ENCODE measurements around the gene UBE2C. TPM values are rescaled to one million over a fixed set of nuclear protein-coding genes. Genes with fewer than 3 reads are reported as not detected.

The UBE2C gene
- total RNA-seq, 1 donor from 2014 or later: 2.4 TPM

DNA sequence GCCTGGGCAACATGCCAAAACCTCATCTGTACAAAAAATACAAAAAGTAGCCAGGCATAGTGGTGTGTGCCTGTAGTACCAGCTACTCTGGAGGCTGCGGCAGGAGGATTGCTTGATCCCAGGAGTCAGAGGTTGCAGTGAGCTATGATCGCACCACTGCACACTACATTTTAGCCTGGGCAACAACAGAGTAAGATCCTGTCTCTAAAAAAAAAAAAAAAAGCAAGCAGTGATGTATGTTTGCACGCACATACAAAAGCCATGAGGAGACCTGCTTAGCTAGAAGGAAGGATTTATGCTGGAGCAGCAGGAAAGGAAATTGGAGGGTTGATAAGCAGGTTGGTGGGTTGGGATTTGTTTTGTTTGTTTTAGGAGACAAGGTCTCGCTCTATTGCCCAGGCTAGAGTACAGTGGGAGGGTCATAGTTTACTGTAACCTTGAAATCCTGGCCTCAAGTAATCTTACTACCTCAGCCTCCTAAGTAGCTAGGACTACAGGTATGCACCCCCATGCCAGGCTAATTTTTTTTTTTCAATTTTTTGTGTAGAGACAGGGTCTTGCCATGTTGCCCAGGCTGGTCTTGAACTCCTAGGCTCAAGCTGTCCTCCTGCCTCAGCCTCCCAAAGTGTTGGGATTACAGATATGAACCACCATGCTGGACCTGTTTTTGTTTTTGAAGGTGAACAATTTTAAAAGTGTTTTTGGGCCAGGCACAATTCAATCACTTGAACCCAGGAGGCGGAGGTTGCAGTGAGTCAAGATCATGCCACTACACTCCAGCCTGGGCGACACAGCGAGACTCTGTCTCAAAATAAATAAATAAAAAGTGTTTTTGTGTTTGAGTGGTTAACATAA lies 49.0 kb downstream of the UBE2C start:
- CTCF ChIA-PET: no interaction called here
- Mint-ChIP-seq H3K27me3 (no peaks in the 10 kb centered on the region), H3K9me3 (no peaks in the 10 kb centered on the region), H3K4me1 (peaks cover 27% of the 10 kb centered on the region), H3K36me3 (ENCODE audit: low read depth) (peaks cover 9% of the 10 kb centered on the region), H3K27ac (no peak overlapping the region), H3K4me3 (no peak overlapping the region)
- DNase-seq: no peak
- TF ChIP-seq CTCF (IDR thresholded peaks at IDR 0.05): no peak
- intact Hi-C loops (cut with micrococcal nuclease): no loop called here
- POLR2A ChIA-PET: interaction anchor here (0.6 to 1.1 kb wide), 3 partner anchors 12 to 483 kb away, joined by 3 read pairs; no protein-coding TSS in a partner anchor
- ATAC-seq (ENCODE audit: low read depth): no peak

DNA sequence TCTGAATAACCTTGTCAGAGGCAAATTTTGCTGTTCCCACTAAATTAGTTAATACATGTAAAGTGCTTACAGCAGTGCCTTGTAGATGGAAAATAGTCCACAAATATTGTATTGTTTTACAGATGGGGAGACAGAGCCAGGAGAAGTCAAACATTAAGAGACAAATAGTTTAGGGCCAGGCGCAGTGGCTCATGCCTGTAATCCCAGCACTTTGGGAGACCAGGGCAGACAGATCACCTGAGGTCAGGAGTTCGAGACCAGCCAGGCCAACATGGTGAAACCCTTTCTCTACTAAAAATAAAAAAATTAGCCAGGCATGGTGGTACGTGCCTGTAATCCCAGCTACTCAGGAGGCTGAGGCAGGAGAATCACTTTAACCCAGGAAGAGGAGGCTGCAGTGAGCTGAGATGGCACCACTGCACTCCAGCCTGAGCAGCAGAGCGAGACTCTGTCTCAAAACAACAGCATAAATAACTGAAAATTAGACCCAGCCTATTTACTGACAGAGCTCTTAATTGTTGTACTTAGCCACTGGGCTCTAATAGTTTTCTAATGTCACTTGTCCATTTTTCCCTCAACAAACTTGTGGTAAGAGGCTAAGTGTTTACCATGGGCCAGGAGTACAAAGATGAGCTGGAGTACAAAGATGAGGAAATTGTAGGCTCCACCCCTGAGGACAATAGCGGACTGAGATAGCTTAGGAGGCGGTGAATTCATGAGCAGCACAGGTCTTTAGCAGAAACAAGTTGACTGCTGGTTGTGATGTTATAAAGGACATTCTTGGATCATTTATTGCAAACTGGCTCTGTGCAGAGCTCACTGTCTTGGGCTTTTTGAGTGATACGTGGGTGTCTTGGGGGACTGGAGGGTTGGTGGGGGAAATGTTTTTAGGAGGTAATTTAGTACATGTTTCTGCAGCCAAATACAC lies 51.4 kb downstream of the UBE2C start:
- no peak for DNase-seq
- no peak overlapping the region for H3K27ac Mint-ChIP-seq

GRCh38 chr20:45866454-45866853 lies 54.0 kb downstream of the UBE2C start:
- no peaks in the 10 kb centered on the region for H3K27me3 Mint-ChIP-seq
- ChIA-PET POLR2A (no interaction called here), CTCF (no interaction called here)
- ATAC-seq (ENCODE audit: low read depth) (no peak), DNase-seq (no peak)
- H3K4me3 Mint-ChIP-seq: no peak overlapping the region
- no peaks in the 10 kb centered on the region for H3K36me3 Mint-ChIP-seq (ENCODE audit: low read depth)
- H3K27ac Mint-ChIP-seq: no peak overlapping the region
- peaks cover under 1% of the 10 kb centered on the region for H3K4me1 Mint-ChIP-seq
- no peaks in the 10 kb centered on the region for H3K9me3 Mint-ChIP-seq
- intact Hi-C loops (cut with micrococcal nuclease): no loop called here
- no peak for TF ChIP-seq CTCF (IDR thresholded peaks at IDR 0.05)

More for the DNA sequence above, 51.4 kb downstream of the UBE2C start:
- peaks cover 7% of the 10 kb centered on the region for H3K4me1 Mint-ChIP-seq
- ATAC-seq (ENCODE audit: low read depth): no peak
- intact Hi-C loops (cut with micrococcal nuclease): no loop called here
- CTCF ChIA-PET: no interaction called here
- TF ChIP-seq CTCF (IDR thresholded peaks at IDR 0.05): no peak
- no peaks in the 10 kb centered on the region for H3K36me3 Mint-ChIP-seq (ENCODE audit: low read depth)
- H3K9me3 Mint-ChIP-seq: no peaks in the 10 kb centered on the region
- H3K4me3 Mint-ChIP-seq: no peak overlapping the region
- H3K27me3 Mint-ChIP-seq: no peaks in the 10 kb centered on the region
- POLR2A ChIA-PET: interaction anchor here (0.7 kb wide), 1 partner anchor 71 kb away, joined by 4 read pairs; no protein-coding TSS in a partner anchor

Other genes with a start within 250 kb of the UBE2C start
- gene WFDC8, start 233.4 kb upstream of the UBE2C start, total RNA-seq: not detected in 2 replicates
- not detected in 2 replicates for gene WFDC10A, start 182.9 kb upstream of the UBE2C start, total RNA-seq
- gene WFDC9, start 181.4 kb upstream of the UBE2C start, total RNA-seq: not detected in 2 replicates
- gene WFDC11, start 142.4 kb upstream of the UBE2C start, total RNA-seq: not detected in 2 replicates
- not detected in 2 replicates for gene WFDC13, start 110.6 kb upstream of the UBE2C start, total RNA-seq
- not detected in 2 replicates for gene WFDC10B, start 107.6 kb upstream of the UBE2C start, total RNA-seq
- gene SPINT4, start 90.3 kb upstream of the UBE2C start, total RNA-seq: not detected in 2 replicates
- not detected in 2 replicates for gene WFDC3, start 20.8 kb upstream of the UBE2C start, total RNA-seq
- 23.6 and 24.4 TPM in 2 replicates for gene DNTTIP1, start 20.7 kb upstream of the UBE2C start, total RNA-seq
- 0.32 TPM in 1 of 2 replicates, not detected in the other for gene TNNC2, start 14.7 kb downstream of the UBE2C start, total RNA-seq
- gene SNX21, start 21.2 kb downstream of the UBE2C start, total RNA-seq: 0.49 and 0.93 TPM in 2 replicates
- 24.5 and 27.3 TPM in 2 replicates for gene ACOT8, start 44.7 kb downstream of the UBE2C start, total RNA-seq
- 5.9 and 6.4 TPM in 2 replicates for gene ZSWIM3, start 45.0 kb downstream of the UBE2C start, total RNA-seq
- 13.9 and 15.1 TPM in 2 replicates for gene ZSWIM1, start 68.6 kb downstream of the UBE2C start, total RNA-seq
- 0.53 and 0.88 TPM in 2 replicates for gene SPATA25, start 75.0 kb downstream of the UBE2C start, total RNA-seq
- gene NEURL2, start 78.6 kb downstream of the UBE2C start, total RNA-seq: 1.1 and 2.0 TPM in 2 replicates
- gene CTSA, start 78.7 kb downstream of the UBE2C start, total RNA-seq: 61.9 and 67.2 TPM in 2 replicates
- 2.3 and 3.5 TPM in 2 replicates for gene PLTP, start 99.5 kb downstream of the UBE2C start, total RNA-seq
- gene PCIF1, start 122.0 kb downstream of the UBE2C start, total RNA-seq: 48.3 and 55.7 TPM in 2 replicates
- gene ZNF335, start 159.6 kb downstream of the UBE2C start, total RNA-seq: 39.2 and 49.6 TPM in 2 replicates
- 2.0 and 2.3 TPM in 2 replicates for gene MMP9, start 196.3 kb downstream of the UBE2C start, total RNA-seq
- gene SLC12A5, start 216.6 kb downstream of the UBE2C start, total RNA-seq: not detected in 2 replicates